OCI-LY1 (cell line): ENCODE results near the gene CTIF.

Experiments
- H2AFZ ChIP-seq: fragments of 200-600 bp; sonication (generic), shearing (Covaris generic); 2 replicates; pipeline ENCODE4 v1.6.0; 2014; ENCODE audit warnings: antibody characterized with exemption, mild to moderate bottlenecking, low read length
- H3F3A ChIP-seq: fragments of 200-600 bp; sonication (generic), shearing (Covaris generic); 2 replicates; pipeline ENCODE4 v1.6.0; 2014; ENCODE audit warnings: mild to moderate bottlenecking, antibody characterized with exemption, low read length, moderate library complexity; ENCODE audit not compliant: insufficient read depth
- H3K27ac ChIP-seq: fragments of 200-600 bp; sonication (generic); 2 replicates; pipeline ENCODE4 v1.5.1; 2014; ENCODE audit warnings: low read length, mixed run types, mild to moderate bottlenecking, low read depth; ENCODE audit not compliant: poor library complexity, severe bottlenecking
- H3K27me3 ChIP-seq: fragments of 200-600 bp; sonication (generic); 2 replicates; pipeline ENCODE4 v1.6.0; 2014; ENCODE audit warnings: antibody characterized with exemption, mild to moderate bottlenecking, low read length, moderate library complexity; ENCODE audit not compliant: insufficient read depth
- H3K36me3 ChIP-seq: fragments of 200-600 bp; sonication (generic); 2 replicates; pipeline ENCODE4 v1.6.1; 2014; ENCODE audit warnings: mild to moderate bottlenecking, antibody characterized with exemption, low read length, moderate library complexity, mixed read lengths; ENCODE audit not compliant: insufficient read depth
- H3K4me1 ChIP-seq: fragments of 200-600 bp; sonication (generic); 2 replicates; pipeline ENCODE4 v1.5.1; 2014; ENCODE audit warnings: mild to moderate bottlenecking, low read length, moderate library complexity; ENCODE audit not compliant: insufficient read depth, severe bottlenecking
- H3K4me2 ChIP-seq: fragments of 200-600 bp; sonication (generic), shearing (Covaris generic); 2 replicates; pipeline ENCODE4 v1.6.1; 2014; ENCODE audit warnings: low read length
- H3K4me3 ChIP-seq: fragments of 200-600 bp; sonication (generic); 2 replicates; pipeline ENCODE4 v1.5.1; 2014; ENCODE audit warnings: low read length, low read depth, mild to moderate bottlenecking, mixed read lengths; ENCODE audit not compliant: poor library complexity, severe bottlenecking
- H3K79me2 ChIP-seq: fragments of 200-600 bp; shearing (Covaris generic); 2 replicates; pipeline ENCODE4 v1.6.1; 2016; ENCODE audit warnings: mixed run types, low read length, mixed read lengths; ENCODE audit not compliant: insufficient read depth
- H3K9ac ChIP-seq: fragments of 200-600 bp; sonication (generic), shearing (Covaris generic); 2 replicates; pipeline ENCODE4 v1.6.1; 2014; ENCODE audit warnings: mild to moderate bottlenecking, low read length, mixed read lengths
- H3K9me2 ChIP-seq: fragments of 200-600 bp; sonication (generic), shearing (Covaris generic); 2 replicates; pipeline ENCODE4 v1.6.1; 2014; ENCODE audit warnings: low read depth, mild to moderate bottlenecking, low read length, mixed read lengths
- H3K9me3 ChIP-seq: fragments of 200-600 bp; shearing (Covaris generic); 2 replicates; pipeline ENCODE4 v1.6.1; 2014; ENCODE audit warnings: low read length, mixed read lengths
- H4K20me1 ChIP-seq: fragments of 200-600 bp; sonication (generic), shearing (Covaris generic); 2 replicates; pipeline ENCODE4 v1.6.0; 2016; ENCODE audit warnings: mild to moderate bottlenecking, low read length; ENCODE audit not compliant: insufficient read depth
- EZH2 ChIP-seq: fragments of 200-600 bp; sonication (generic), shearing (Covaris generic); IDR thresholded peaks from 2 replicates; pipeline ENCODE4 v1.8.0; 2017; ENCODE audit warnings: borderline replicate concordance, mixed run types, mild to moderate bottlenecking, antibody characterized with exemption, low read length, moderate library complexity, mixed read lengths
- TF ChIP-seq, protein P1 (sequence below): fragments of 200-600 bp; sonication (generic), shearing (Covaris generic); IDR thresholded peaks from 2 replicates; pipeline ENCODE4 v1.5.1; 2017; ENCODE audit warnings: mild to moderate bottlenecking, antibody characterized with exemption, low read length, moderate library complexity, mixed read lengths

CTIF gene

DNA sequence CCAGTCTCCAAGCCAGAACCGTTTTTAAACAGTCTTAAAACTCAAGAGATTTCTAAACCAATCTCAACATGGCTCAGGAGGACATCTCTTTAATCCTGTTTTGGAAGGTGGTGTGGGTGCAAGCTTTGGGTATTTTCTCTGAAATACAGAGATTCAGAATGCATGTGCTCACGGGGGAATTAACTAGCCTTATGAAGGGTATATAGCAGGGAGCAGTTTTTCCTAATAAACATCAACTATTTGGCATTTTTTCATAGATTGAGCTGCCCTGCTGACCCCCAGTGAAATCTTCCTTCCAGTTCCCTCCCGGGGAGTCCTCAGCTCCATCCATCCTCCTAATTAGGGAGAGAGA, 289.3 kb downstream of the CTIF start:
- no peaks in the 10 kb centered on the region for H3F3A ChIP-seq
- TF ChIP-seq, protein P1, sequence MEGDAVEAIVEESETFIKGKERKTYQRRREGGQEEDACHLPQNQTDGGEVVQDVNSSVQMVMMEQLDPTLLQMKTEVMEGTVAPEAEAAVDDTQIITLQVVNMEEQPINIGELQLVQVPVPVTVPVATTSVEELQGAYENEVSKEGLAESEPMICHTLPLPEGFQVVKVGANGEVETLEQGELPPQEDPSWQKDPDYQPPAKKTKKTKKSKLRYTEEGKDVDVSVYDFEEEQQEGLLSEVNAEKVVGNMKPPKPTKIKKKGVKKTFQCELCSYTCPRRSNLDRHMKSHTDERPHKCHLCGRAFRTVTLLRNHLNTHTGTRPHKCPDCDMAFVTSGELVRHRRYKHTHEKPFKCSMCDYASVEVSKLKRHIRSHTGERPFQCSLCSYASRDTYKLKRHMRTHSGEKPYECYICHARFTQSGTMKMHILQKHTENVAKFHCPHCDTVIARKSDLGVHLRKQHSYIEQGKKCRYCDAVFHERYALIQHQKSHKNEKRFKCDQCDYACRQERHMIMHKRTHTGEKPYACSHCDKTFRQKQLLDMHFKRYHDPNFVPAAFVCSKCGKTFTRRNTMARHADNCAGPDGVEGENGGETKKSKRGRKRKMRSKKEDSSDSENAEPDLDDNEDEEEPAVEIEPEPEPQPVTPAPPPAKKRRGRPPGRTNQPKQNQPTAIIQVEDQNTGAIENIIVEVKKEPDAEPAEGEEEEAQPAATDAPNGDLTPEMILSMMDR, result no peak
- no peak for TF ChIP-seq EZH2
- no peaks in the 10 kb centered on the region; the same call in 1 of the 2 replicates for H3K36me3 ChIP-seq
- H3K27ac ChIP-seq, result no peak overlapping the region
- no peaks in the 10 kb centered on the region for H4K20me1 ChIP-seq
- no peaks in the 10 kb centered on the region for H3K79me2 ChIP-seq
- no peaks in the 10 kb centered on the region for H3K9me2 ChIP-seq
- no peaks in the 10 kb centered on the region; the same call in 1 of the 2 replicates for H3K27me3 ChIP-seq
- H2AFZ ChIP-seq, result no peak overlapping the region
- H3K4me1 ChIP-seq, result peaks cover 7% of the 10 kb centered on the region
- no peak overlapping the region for H3K4me2 ChIP-seq
- no peaks in the 10 kb centered on the region; the same call in 1 of the 2 replicates for H3K9me3 ChIP-seq
- no peak overlapping the region for H3K9ac ChIP-seq
- no peak overlapping the region for H3K4me3 ChIP-seq

DNA sequence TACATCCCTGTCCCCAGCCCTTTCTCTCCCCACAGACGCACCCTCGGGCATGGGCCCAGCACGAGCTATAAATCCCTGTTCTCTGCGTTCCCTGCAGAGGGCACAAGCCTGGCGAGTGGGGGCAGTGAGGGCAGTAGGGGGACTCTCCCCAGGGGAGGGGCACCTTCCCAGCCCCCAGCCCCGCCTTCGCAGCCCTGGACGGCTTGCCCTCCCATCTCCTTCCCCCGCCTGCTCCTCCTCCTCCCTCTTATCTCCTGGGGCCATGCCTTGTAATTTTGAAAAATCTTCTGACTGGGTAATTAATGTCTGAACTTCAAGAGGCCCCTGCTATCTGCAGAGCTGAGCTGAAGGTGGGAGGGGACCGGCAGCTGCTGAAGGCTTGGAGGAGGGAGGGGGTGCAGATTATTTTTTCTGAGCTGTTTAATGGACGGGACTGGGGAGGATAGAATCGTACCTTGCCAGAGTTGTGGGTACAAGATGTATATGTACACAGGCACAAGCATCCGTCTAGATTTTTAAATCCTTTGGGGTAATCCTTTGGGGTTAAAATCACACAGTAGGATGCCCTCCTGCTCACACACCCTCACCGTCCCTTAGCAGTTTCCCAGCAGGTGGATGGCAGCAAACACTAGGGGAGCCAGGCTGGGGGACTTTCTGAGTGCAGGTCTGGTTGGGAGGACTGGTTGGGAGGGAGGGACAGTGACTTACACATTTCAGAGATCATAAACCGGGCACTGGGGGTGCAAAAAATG, 290.0 kb downstream of the CTIF start:
- H3K9me3 ChIP-seq, result no peaks in the 10 kb centered on the region
- no peaks in the 10 kb centered on the region for H4K20me1 ChIP-seq
- no peaks in the 10 kb centered on the region for H3K9me2 ChIP-seq
- H3K79me2 ChIP-seq, result no peaks in the 10 kb centered on the region
- TF ChIP-seq EZH2, result no peak
- H3K36me3 ChIP-seq, result no peaks in the 10 kb centered on the region
- H3K4me1 ChIP-seq, result peaks cover 14% of the 10 kb centered on the region
- no peak overlapping the region for H3K4me2 ChIP-seq
- no peak overlapping the region for H3K27ac ChIP-seq
- no peaks in the 10 kb centered on the region for H3F3A ChIP-seq
- H2AFZ ChIP-seq, result no peak overlapping the region
- no peaks in the 10 kb centered on the region; the same call in 1 of the 2 replicates for H3K27me3 ChIP-seq
- H3K9ac ChIP-seq, result no peak overlapping the region
- no peak overlapping the region for H3K4me3 ChIP-seq

DNA sequence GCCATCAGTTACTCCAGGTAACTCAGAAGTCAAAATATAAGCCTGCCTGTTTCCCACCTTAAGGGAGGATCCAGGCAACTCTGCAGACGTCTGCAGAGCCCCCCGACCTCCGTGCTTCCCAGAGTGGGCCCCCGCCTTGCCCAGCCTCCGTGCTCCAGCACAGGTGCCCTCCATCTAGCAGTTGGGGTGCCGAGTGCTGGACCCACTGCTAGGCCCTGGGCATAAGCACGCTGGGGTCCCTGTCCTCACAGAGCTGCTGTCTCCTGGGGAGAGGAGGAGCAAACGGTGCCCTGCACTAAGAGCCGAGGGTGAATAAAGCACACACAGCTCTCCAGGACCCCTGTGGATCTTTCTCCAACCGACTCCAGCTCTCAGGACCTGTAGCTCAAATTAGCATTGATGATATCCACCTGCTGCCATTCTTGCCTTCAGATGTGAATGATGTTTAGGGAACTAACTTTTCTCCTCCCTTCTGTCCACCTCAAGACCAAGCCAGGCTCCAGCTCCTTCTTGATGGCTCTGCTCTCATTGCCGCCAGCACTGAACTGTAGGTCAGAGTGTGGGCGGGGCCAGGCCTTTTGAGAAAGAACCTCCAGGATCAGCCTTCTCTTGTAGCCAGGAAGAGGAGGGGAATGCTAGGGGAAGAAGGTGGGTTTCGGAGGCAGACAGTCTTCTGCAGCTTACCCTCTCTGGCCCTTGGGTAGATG, 290.8 kb downstream of the CTIF start:
- Histone ChIP-seq H4K20me1 (no peaks in the 10 kb centered on the region), H3K27ac (no peak overlapping the region), H3K9me2 (no peaks in the 10 kb centered on the region), H3K4me2 (no peak overlapping the region), H3K9me3 (no peaks in the 10 kb centered on the region), H3K79me2 (no peaks in the 10 kb centered on the region), H3F3A (no peaks in the 10 kb centered on the region), H3K27me3 (no peaks in the 10 kb centered on the region; the same call in 1 of the 2 replicates), H3K4me3 (no peak overlapping the region), H3K36me3 (no peaks in the 10 kb centered on the region), H3K4me1 (peaks cover 22% of the 10 kb centered on the region), H2AFZ (no peak overlapping the region), H3K9ac (no peak overlapping the region)
- no peak for TF ChIP-seq EZH2
- TF ChIP-seq, protein P1, result no peak
